ENCODE results near the gene CACNA1I.

DNA sequence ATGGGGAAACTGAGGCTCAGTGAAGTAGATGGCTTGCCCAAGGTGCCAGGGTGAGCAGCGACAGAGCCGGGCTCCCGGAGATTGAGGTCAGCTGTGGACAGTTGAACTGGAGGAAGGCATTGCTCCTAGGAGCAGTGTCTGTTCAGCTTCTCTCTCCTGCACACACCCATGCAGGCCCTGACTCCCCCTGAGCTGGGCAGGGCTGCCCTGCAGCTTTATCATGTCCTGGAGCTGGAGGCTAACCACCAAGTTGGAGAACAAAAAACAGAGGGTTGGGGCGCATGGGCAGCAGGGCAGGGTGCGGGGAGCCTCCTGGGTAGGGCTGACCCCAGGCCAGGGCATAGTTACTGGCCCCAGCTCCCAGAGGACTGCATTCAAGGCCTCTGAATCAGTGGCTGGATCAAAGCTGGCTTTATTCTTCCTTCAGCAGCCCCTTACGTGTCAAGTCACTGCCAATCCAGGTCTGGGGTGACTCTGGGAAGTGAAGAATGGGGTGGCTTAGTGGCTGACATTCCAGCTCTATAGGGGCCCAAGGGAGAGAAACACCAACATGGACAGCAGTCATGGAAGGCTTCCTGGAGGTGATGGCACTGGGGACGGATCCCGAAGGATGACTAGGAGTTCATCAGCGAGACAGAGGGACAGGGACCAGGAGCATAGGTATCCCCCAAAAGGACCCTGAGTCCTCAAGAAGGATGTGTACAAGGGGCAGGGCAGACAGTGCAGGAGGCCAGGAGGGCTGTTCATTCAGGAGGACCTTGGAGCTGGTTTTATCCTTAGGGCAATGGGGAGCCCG is 83.8 kb downstream of the CACNA1I start:
- TF ChIP-seq TAF1 (IDR thresholded peaks at IDR 0.05; ENCODE audit: borderline replicate concordance, low read depth, low read length) (no peak), POLR2A (IDR thresholded peaks at IDR 0.05; ENCODE audit: low read depth, low read length) (no peak)
